CD14-positive monocyte (primary cell): ENCODE results near the gene USP9X. TPM values are rescaled to one million over a fixed set of nuclear protein-coding genes. Genes with fewer than 3 reads are reported as not detected.
A peak's percentile ranks its signal among the peaks of the same experiment; 100 is the strongest.

ENCODE experiments used
- DNase-seq, 3 donors: peaks; one replicate each; pipeline ENCODE4 v3.0.0-alpha.2; 2011 to 2022
- H2AFZ ChIP-seq: 2 replicates; pipeline ENCODE4 v1.6.0; 2012; ENCODE audit warnings: mild to moderate bottlenecking, low read depth, low read length, inconsistent platforms; ENCODE audit not compliant: insufficient read depth, poor library complexity, severe bottlenecking
- H3K27ac ChIP-seq, 2 donors: 1 replicate in 1 of 2; 2 replicates in 1 of 2; pipeline ENCODE4 v1.5.1; 2012 to 2013; ENCODE audit warnings: low read length in 2 of 2, control low read depth in 1 of 2, inconsistent platforms in 1 of 2, low read depth in 1 of 2, mild to moderate bottlenecking in 1 of 2
- H3K27me3 ChIP-seq, 2 donors: one replicate each; pipeline versions ENCODE4 v1.6.0 to v1.6.1; 2011 to 2013; ENCODE audit warnings: low read length in 2 of 2; ENCODE audit not compliant: control insufficient read depth in 2 of 2, insufficient read depth in 2 of 2
- H3K36me3 ChIP-seq, 2 donors: replicated peaks in 1 of 2; 1 replicate in 1 of 2; 2 replicates in 1 of 2; pipeline versions ENCODE4 v1.5.1 to v1.6.1; 2012 to 2013; ENCODE audit warnings: low read length in 2 of 2, control low read depth in 1 of 2, inconsistent platforms in 1 of 2, mild to moderate bottlenecking in 1 of 2; ENCODE audit not compliant: insufficient read depth in 2 of 2, control insufficient read depth in 1 of 2
- H3K4me1 ChIP-seq, 2 donors: 1 replicate in 1 of 2; 2 replicates in 1 of 2; pipeline versions ENCODE4 v1.5.1 to v1.6.1; 2012 to 2013; ENCODE audit warnings: low read length in 2 of 2, control low read depth in 1 of 2, inconsistent platforms in 1 of 2, mild to moderate bottlenecking in 1 of 2, moderate library complexity in 1 of 2; ENCODE audit not compliant: insufficient read depth in 2 of 2, control insufficient read depth in 1 of 2
- H3K4me2 ChIP-seq: replicated peaks from 2 replicates; pipeline ENCODE3; 2012; ENCODE audit warnings: low read length, moderate library complexity, mild to moderate bottlenecking; ENCODE audit not compliant: poor library complexity, severe bottlenecking; ENCODE audit errors: extremely low read depth
- H3K4me3 ChIP-seq, 3 experiments: fragments of 200-600 bp in 1 of 3; sonication (generic) in 1 of 3; replicated peaks in 1 of 3; 1 replicate in 2 of 3; 2 replicates in 1 of 3; pipeline ENCODE4 v1.5.1; 2011 to 2013; ENCODE audit warnings: low read length in 3 of 3, mild to moderate bottlenecking in 3 of 3, control low read depth in 2 of 3, low read depth in 2 of 3, inconsistent platforms in 1 of 3, moderate library complexity in 1 of 3
- H3K79me2 ChIP-seq: 2 replicates; pipeline ENCODE4 v1.6.0; 2012; ENCODE audit warnings: mild to moderate bottlenecking, control low read depth, inconsistent platforms, low read length, moderate library complexity; ENCODE audit not compliant: insufficient read depth
- H3K9ac ChIP-seq: 2 replicates; pipeline ENCODE4 v1.6.0; 2017; ENCODE audit warnings: low read length, mild to moderate bottlenecking; ENCODE audit not compliant: insufficient read depth, poor library complexity, severe bottlenecking
- H3K9me3 ChIP-seq, 2 donors: replicated peaks in 1 of 2; 1 replicate in 1 of 2; 2 replicates in 1 of 2; pipeline versions ENCODE4 v1.5.1 to v1.6.1; 2012 to 2013; ENCODE audit warnings: low read length in 2 of 2, control low read depth in 1 of 2; ENCODE audit not compliant: control insufficient read depth in 1 of 2, insufficient read depth in 1 of 2
- H4K20me1 ChIP-seq: 2 replicates; pipeline ENCODE4 v1.6.0; 2012; ENCODE audit warnings: mild to moderate bottlenecking, low read length, control low read depth, moderate library complexity; ENCODE audit not compliant: insufficient read depth
- H3K27ac Mint-ChIP-seq, 7 donors: one replicate each; pipeline ENCODE4 v1.8.0; 2020; ENCODE audit warnings: mild to moderate bottlenecking in 7 of 7, mixed read lengths in 7 of 7, moderate library complexity in 6 of 7, inconsistent platforms in 2 of 7
- H3K27me3 Mint-ChIP-seq, 3 donors: one replicate each; pipeline ENCODE4 v1.8.0; 2021 to 2022; ENCODE audit warnings: low read depth in 3 of 3, mild to moderate bottlenecking in 3 of 3, mixed read lengths in 3 of 3, moderate library complexity in 3 of 3, inconsistent platforms in 1 of 3
- H3K36me3 Mint-ChIP-seq, 2 donors: one replicate each; pipeline ENCODE4 v1.8.0; 2020; ENCODE audit warnings: mixed read lengths in 2 of 2, inconsistent platforms in 1 of 2, mild to moderate bottlenecking in 1 of 2
- H3K4me1 Mint-ChIP-seq: one replicate; pipeline ENCODE4 v1.8.0; 2020; ENCODE audit warnings: mild to moderate bottlenecking, mixed read lengths
- H3K4me3 Mint-ChIP-seq, 2 donors: one replicate each; pipeline ENCODE4 v1.8.0; 2020; ENCODE audit warnings: mild to moderate bottlenecking in 2 of 2, mixed read lengths in 2 of 2, moderate library complexity in 1 of 2
- H3K9me3 Mint-ChIP-seq, 7 donors: one replicate each; pipeline ENCODE4 v1.8.0; 2020 to 2022; ENCODE audit warnings: mixed read lengths in 7 of 7, mild to moderate bottlenecking in 6 of 7, moderate library complexity in 6 of 7, inconsistent platforms in 2 of 7
- WGBS: methylation state at CpG from one replicate; pipeline ENCODE4 v1.1.5; 2013; ENCODE audit warnings: missing lambda C conversion rate; ENCODE audit not compliant: insufficient coverage; 5-methylcytosine and 5-hydroxymethylcytosine counted together
- intact Hi-C, 2 donors: fragments of 100-400 bp; cut with micrococcal nuclease; formaldehyde crosslinking; loops; one replicate each; pipeline versions ENCODE4 v1.15.0 to v1.15.1; 2023
- polyA plus RNA-seq, 3 donors: library from polyadenylated mRNA; depleted of rRNA in 1 of 3; unstranded in 2 of 3; stranded (reverse) in 1 of 3; fragments of 300-500 nt in 2 of 3; fragments of >200 nt in 1 of 3; fragmentation: Illumina TruSeq in 2 of 3; gene quantifications; 1 replicate in 2 of 3; 2 replicates in 1 of 3; pipeline ENCODE4 v1.2.3, GENCODE V29; 2012 to 2021
- TF ChIP-seq, protein P1 (sequence below): fragments of 200-600 bp; IDR thresholded peaks from one replicate; pipeline ENCODE4 v1.8.0; 2022; ENCODE audit warnings: antibody characterized with exemption, mild to moderate bottlenecking

Gene USP9X
- polyA plus RNA-seq, 3 donors = 8.3 to 16.1 (median 9.6) TPM

GRCh38 chrX:41265615-41266014 is 180.4 kb downstream of the USP9X start:
- H3K79me2 ChIP-seq = no peaks in the 10 kb centered on the region
- H2AFZ ChIP-seq = peak overlapping the region; percentile 59
- WGBS = no CpG with 5 or more reads among the region's 8 CpGs
- H3K9me3 ChIP-seq = no peaks in the 10 kb centered on the region
- H3K27ac ChIP-seq = peak overlapping the region; percentile 44 to 62
- H3K9ac ChIP-seq = no peak overlapping the region
- H3K27me3 ChIP-seq = no peaks in the 10 kb centered on the region
- H3K4me1 ChIP-seq = peaks cover 0 to 10% of the 10 kb centered on the region in 2 donors
- peak overlapping the region; percentile 53 to 55 for H3K4me3 Mint-ChIP-seq
- no peaks in the 10 kb centered on the region for H4K20me1 ChIP-seq
- no peaks in the 10 kb centered on the region for H3K36me3 ChIP-seq
- TF ChIP-seq, protein P1, sequence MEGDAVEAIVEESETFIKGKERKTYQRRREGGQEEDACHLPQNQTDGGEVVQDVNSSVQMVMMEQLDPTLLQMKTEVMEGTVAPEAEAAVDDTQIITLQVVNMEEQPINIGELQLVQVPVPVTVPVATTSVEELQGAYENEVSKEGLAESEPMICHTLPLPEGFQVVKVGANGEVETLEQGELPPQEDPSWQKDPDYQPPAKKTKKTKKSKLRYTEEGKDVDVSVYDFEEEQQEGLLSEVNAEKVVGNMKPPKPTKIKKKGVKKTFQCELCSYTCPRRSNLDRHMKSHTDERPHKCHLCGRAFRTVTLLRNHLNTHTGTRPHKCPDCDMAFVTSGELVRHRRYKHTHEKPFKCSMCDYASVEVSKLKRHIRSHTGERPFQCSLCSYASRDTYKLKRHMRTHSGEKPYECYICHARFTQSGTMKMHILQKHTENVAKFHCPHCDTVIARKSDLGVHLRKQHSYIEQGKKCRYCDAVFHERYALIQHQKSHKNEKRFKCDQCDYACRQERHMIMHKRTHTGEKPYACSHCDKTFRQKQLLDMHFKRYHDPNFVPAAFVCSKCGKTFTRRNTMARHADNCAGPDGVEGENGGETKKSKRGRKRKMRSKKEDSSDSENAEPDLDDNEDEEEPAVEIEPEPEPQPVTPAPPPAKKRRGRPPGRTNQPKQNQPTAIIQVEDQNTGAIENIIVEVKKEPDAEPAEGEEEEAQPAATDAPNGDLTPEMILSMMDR = no peak
- intact Hi-C loops = no loop called here
- peaks cover 5% of the 10 kb centered on the region for H3K4me1 Mint-ChIP-seq
- H3K4me3 ChIP-seq = peak overlapping the region in 1 of 3 experiments; percentile 66
- peaks cover 0 to 10% (median 0%) of the 10 kb centered on the region in 3 donors for H3K27me3 Mint-ChIP-seq
- DNase-seq = peak; percentile 78 to 84 (median 82)
- H3K9me3 Mint-ChIP-seq = peaks cover 2 to 11% (median 5%) of the 10 kb centered on the region in 7 donors
- H3K4me2 ChIP-seq = peak overlapping the region; percentile 59
- no peaks in the 10 kb centered on the region for H3K36me3 Mint-ChIP-seq
- peak overlapping the region; percentile 72 to 87 (median 78) for H3K27ac Mint-ChIP-seq

GRCh38 chrX:41273638-41274037 is 188.4 kb downstream of the USP9X start:
- TF ChIP-seq, protein P1 = no peak
- H3K4me1 Mint-ChIP-seq = peaks cover 12% of the 10 kb centered on the region

More at GRCh38 chrX:41273638-41274037, 188.4 kb downstream of the USP9X start:
- H3K27ac Mint-ChIP-seq = no peak overlapping the region
- Histone ChIP-seq H3K36me3 (no peaks in the 10 kb centered on the region), H3K4me3 (no peak overlapping the region), H3K27me3 (no peaks in the 10 kb centered on the region), H3K9me3 (no peaks in the 10 kb centered on the region), H3K9ac (no peak overlapping the region), H3K4me2 (no peak overlapping the region), H2AFZ (no peak overlapping the region), H3K4me1 (peaks cover 13 to 17% of the 10 kb centered on the region in 2 donors), H4K20me1 (no peaks in the 10 kb centered on the region), H3K27ac (no peak overlapping the region), H3K79me2 (no peaks in the 10 kb centered on the region)
- WGBS = no CpG with 5 or more reads among the region's 2 CpGs
- H3K36me3 Mint-ChIP-seq = no peaks in the 10 kb centered on the region
- no peak for DNase-seq
- no peak overlapping the region for H3K4me3 Mint-ChIP-seq
- peaks cover 0 to 43% (median 0%) of the 10 kb centered on the region in 3 donors for H3K27me3 Mint-ChIP-seq
- intact Hi-C loops = loop anchor here in 1 of 2 donors (10.0 kb wide), 1 partner anchor 61 kb away; the partner anchor contains the start of gene DDX3X
- peaks cover 0 to 1% (median 0%) of the 10 kb centered on the region in 7 donors for H3K9me3 Mint-ChIP-seq
